Cerebellar nuclear complex (tissue), 1 donor: ENCODE data around the gene DYNC1LI2.
"Not testable (repeated sequence)": the region's sequence is repeated elsewhere in the genome, so short reads cannot be mapped to it uniquely, and the experiment has no call there.

Experiments
- DNase-seq, 2 experiments: peaks; one replicate each; lab custom pipeline; 2025; lab: John Stamatoyannopoulos, UW

Gene DYNC1LI2

DNA sequence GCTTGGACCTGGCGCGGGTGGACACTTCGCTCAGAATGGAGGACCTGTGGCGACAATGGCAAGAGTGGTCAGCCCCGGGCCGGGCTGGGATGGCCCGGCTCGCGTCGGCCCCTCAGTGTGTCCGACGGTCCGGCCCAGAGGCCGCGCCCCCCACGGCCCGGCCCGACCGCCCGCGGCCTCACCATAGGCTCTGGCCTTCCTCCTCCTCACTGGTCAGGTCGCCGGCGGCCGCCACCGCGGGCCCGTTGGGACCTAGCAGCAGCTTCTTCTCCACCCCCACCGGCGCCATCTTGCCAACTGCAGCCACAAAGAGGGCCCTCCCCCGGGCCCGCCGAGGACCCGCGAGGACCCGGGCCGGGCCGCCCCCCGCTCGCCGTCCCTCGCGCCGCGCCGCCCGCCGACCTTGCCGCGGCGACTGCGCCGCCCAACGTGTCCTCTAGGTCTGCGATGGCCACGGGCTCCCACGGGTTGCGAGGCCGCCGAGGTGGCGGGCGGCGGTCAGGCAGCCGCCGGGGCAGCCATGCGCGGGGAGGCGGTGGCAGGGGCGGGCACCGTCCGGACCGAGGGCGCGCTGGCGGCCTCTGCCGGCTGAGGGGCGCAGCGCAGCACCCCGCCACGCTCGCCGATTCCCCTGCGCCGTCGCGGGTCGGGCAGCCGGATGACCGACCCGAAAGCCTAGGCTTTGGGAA lies at the start of gene DYNC1LI2:
Gene DYNC1LI2 (minus strand): TSS at position 307 of the 689 bp plus-strand sequence. CDS start 18 bp downstream, at position 289.
- DNase-seq = peak in 1 of 2 experiments; percentile 41

DNA sequence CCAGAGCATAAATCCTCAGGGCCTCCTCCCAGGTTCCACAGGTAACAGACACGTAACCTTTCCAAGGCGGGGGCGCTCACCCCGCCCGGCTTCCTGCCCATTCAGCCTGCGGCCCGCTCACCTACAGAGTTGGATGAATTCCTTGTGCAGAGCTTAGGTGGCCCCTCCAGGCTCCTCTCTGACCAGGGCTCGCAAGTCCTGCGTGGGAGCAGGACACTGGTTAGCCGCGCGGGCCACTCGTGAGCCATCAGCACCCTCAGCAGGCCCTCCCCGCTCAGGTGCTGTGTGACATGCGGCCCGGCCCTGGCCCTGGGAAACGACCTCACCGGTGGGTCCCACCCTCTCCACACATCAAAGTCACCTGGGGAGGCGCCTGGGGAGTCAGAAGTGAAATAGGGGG lies 49.4 kb upstream of the DYNC1LI2 start:
- no peak for DNase-seq

DNA sequence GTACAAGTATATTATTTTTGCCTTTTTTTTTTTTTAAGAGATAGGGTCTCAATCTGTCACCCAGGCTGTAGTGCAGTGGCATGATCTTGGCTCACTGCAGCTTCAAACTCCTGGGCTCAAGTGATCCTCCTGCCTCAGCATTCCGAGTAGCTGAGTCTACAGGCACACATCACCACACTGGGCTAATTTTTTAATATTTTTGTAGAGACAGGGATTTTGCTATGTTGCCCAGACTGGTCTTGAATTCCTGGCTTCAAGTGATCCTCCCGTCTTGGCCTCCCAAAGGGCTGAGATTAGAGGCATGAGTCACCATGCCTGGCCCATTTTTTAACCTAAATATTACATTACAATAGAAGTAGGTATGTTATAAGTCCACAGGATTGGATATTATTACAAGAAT lies 46.8 kb upstream of the DYNC1LI2 start:
- no peak for DNase-seq

DNA sequence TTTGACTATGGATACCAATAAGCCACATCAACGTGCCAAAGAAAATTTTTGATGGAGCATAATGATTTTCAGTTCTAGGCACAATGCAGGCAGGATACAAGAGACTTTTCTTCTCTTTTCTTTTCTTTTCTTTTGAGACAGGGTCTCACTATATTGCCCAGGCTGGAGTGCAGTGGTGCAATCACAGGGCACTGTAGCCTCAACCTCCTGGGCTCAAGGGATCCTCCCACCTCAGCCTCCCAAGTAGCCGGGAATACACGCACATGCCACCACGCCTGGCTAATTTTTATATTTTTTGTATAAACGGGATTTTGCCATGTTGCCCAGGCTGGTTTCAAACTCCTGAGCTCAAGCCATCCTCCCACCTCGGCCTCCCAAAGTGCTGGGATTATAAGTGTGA lies 42.6 kb upstream of the DYNC1LI2 start:
- not testable (repeated sequence) for DNase-seq

DNA sequence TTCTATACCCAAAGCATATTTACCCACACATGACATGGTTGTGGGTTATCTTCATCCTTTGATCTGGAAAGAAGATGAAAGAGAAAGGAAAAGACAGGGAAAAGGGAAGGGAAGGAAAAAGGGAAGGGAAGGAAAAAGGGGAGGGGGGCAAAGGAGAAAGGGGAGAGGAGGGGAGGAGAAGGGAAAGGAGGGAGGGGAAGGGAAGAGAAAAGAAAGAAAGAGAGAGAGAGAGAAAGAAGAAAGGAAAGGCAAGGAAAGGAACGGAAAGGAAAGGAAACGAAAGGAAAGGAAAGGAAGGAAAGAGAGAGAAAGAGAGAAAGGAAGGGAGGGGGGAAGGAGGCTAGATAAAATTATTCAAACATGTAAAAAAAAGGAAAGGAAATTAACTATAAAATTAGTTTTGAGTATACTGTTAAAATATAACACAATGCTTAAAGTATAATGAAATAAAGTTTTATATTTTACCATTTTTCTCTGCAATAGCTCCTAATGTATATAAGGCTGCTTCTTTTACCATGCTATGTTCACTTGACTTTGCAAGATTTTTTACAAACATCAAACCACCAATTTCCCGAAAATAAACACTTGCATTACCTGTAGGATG lies 38.8 kb upstream of the DYNC1LI2 start:
- no peak for DNase-seq

DNA sequence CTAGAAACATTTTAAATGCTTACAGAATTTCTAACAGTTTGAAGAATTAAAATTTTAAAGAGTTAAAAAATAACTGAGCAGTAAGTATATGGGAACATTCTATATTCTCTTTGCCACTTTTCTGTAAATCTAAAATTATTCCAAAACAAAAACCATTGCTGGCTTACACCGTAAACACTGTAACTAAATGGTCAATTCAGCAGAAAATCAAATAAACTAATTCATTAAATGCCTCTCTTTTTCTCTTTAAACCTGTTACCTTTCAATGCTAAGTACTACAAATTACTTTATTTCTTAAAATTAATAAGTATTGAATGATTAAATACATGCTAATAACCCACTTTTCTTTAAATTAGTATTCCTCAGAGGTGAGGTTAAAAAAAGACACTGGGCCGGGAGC lies 36.0 kb upstream of the DYNC1LI2 start:
- DNase-seq = no peak

DNA sequence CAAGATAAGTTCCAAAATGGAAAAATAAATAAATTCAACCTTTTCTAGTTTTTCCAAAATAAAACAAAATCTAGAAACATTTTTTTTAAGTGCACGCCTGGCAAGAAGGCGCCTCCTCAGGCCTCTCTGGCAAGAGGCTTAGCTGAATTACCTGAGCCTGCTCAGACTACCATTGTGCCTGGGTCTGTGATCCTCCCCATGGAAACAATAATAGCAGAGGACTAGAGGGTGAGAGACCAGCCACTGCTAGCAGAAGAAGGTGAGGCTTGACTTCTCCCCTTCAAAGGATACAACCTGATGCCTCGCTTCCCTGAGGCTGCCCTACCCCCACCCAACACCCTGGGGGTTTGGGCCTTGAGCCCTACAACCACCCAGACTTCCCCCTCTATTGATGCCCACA lies 35.1 kb upstream of the DYNC1LI2 start:
- DNase-seq = no peak

DNA sequence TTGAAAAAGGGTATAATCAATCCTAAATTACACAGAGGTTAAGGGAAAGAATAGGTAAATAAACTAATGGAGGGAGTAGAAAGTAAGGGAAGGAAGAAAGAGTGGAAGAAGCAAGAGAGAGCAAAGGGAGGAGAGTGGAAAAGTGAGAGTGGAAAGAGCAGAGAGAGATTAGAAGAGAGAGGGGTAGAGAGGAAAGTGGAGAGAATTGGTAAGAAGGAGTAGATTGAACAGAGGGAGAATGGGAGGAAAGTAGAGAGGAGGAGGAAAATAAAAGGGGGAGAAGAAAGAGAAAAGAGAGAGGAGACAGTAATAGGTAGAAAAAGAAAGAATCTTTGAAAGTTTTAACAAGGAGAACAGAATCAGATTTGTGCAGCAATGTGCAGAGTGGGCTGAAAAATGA lies 25.0 kb upstream of the DYNC1LI2 start:
- no peak for DNase-seq

DNA sequence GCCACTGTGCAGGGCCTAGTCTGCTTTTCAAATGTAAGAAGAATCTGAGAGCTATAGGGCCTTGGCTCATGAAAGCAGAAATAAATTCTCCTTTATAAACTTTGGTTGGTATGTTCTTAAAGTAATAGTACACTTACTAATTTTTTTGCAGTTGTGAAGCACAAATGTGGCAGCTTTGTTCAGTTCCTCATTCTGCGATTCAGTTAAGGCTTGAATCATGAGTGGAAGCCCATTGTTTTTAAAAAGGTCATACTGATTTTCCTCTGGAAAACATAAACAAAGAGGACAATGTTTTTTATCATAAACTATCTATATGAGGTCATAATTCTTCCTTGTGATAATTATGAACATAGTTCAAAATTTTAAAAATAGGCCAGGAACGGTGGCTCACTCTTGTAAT lies 23.6 kb upstream of the DYNC1LI2 start:
- DNase-seq = no peak

DNA sequence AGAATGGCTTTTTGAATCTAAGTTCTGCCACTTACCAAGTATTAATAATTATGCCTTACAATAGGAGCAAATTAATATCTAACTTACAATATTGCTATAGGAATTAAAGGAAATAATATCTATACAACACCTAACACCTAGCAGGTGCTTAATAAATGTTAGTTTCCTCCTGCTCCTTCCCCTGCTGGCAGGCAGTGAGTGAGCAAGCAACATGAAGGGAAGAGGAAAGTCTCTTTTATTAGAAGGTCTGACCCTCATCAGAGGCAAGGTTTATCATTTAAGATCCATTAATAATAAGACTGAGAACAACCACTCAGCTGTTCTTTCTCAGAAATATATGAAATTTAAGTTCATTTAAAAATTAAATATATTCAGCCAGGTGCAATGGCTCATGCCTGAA lies 6.7 kb upstream of the DYNC1LI2 start:
- DNase-seq = no peak

DNA sequence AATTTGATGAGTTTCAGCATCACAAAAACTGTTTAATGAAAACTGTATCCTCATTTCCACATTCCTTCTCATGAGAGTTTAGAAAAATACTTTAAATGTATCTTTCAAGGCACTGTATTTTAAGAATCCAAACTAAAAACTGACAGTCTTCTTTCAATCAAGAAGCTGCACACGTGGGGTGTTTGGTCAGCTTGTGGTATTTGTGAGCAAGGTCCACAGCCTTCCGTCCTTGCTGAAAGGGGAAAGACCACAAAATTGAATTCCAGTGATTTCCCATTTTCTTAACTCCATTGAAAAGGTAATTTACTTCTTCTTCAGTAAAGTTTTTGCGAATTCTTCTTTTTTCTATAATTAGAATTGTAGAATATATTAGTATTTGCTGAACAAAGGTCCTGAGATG lies 3.4 kb upstream of the DYNC1LI2 start:
- no peak for DNase-seq

DNA sequence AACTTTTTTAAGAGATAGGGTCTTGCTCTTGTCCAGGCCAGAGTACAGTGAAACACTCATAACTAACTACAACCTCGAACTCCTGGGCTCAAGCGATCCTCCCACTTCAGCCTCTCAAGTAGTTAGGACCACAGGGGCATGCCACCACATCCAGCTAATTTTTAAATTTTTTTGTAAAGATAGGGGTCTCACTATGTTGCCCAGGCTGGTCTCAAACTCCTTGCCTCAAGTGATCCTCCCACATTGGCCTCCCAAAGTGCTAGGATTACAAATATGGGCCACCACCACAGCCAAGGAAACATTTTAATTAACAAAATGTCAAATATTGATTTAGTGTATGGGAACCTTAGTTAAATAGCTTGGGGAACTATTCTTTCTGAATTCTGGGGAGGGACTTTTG lies 2.8 kb upstream of the DYNC1LI2 start:
- DNase-seq = no peak

DNA sequence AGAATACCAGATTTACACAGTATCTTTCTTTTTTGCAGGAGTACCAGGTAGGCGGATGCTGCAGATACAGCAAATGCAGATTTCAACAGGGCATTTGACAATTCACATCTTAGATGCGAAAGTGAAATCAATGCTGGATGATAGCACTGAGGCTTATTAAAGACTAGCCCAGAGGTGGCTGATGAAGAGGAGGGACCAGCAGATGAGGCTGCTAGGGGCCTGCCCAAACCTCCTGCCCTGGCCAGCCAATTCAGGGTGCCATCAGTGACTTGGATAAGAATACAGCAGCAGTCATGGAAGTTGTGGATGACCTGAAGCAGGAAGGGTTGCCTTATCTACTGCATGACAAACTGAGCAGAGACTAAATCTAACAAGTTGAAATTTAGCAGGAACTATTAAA lies 1.5 kb upstream of the DYNC1LI2 start:
- DNase-seq = no peak

DNA sequence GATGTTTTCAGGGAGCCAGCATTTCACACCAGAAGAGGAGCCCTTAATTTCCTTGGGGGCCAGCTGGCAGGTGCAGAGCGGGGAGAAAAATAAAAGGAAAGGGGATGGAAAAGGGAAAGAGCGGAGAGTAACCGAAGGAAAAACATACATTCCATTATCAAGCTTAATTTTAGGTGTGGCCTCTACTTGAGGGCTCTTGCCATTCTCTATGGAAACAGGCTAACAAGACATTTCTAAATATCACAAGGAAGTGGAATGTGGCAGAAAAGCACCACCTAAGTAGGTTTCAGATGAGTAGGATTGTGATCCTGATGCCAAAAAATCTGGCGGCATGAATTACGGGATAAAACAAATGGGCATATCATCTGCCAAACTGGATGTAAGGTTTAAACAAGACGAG lies 970 bp upstream of the DYNC1LI2 start:
- DNase-seq = no peak

DNA sequence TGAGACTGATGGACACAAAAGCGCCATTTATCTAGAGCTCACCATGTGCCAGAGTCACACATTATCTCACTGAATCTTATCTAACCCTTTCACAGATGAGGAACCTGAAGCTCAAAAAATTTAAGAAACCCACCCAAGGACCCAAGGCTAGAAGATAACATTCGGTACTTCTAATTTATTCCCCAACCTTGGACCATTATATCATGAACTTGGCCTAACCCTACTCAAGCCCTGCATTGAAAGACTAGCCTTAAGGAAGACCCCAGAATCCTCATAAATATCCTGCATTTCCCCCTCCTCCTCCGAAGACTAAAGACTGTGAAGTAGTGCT lies 548 bp upstream of the DYNC1LI2 start:
- DNase-seq = no peak

DNA sequence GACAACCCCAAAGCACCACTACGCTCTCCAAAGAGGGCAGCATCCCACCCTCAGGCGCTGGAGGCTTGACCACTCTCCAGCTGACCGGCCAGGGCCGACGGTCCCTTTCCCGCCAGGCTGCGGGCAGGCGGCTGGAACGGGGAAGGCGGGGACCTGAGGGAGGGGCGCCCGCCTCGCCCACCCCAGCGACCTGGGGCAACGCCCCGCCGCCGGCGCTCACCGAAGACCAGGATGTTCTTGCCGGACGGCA lies 431 bp downstream of the DYNC1LI2 start:
- no peak for DNase-seq

DNA sequence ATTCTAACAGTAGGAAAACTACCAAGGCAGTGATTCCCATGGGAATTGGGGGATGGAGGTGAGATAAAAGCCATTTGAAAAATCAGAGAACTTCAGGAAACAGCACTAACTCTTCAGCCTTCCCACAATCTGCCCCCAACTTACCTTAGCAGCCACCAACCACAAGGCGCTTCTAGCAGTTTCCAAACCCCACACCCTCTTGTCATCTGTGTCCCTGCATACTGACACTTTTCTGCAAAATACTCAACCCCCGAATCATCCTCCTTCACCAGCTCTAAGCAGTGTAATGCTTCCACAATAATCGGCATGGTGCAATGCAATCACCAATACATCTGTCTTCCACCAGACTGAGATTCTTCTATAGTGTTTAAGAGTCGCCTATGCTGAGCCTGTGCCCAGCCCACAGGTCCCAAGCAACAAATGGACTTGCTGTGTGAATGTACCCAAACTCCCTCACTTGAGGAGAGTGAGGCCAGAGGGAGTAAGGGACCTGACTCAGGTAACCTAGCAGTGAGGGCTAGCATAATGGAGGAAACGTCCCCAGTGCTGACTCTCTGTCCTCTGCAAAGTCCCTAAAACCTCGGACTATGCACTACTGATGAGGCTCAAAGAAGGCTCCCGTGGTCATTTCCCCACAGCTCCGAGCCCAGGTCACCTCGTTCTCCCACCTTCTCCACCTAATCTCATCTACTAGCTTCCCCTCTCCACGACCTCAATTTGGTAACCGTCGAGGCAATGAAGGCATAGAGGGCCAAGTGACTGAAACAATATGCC lies 943 bp downstream of the DYNC1LI2 start:
- no peak for DNase-seq

DNA sequence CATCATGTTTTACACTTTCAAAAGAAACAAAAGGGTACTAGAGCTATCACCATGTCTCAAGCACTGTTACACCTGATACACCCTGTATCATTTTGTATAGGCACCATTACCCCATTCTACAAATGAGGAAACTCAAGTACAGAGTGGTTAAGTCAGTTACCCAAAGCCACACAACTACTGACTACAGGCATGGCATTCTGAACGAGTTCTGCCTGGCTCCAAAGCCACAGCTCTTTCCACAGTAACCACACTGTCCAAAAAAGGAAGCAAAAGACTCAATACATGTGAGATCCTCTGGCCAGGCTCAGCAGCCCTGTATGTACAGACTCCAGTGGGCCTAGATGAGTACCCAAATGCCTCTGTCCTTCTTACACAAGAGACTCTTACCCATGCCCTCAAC lies 4.7 kb downstream of the DYNC1LI2 start:
- no peak for DNase-seq

DNA sequence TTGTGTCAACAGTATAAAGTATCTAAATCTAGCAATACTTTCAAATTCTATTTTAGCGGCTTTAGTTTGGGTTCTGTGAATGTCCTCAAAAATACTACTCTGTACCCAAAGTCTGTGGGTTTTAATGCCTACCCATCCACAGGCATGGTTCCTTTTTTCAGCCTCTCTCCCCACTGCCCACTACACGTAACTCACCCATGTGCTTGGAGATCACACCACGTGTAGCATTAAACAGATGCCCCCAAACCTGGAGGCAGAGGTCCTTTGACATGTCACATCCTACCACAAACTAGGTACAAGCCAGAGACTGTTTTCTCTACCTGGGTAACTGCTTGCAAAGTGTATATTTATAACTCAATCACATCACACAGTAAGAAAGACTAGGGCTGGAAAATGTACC lies 5.4 kb downstream of the DYNC1LI2 start:
- no peak for DNase-seq

DNA sequence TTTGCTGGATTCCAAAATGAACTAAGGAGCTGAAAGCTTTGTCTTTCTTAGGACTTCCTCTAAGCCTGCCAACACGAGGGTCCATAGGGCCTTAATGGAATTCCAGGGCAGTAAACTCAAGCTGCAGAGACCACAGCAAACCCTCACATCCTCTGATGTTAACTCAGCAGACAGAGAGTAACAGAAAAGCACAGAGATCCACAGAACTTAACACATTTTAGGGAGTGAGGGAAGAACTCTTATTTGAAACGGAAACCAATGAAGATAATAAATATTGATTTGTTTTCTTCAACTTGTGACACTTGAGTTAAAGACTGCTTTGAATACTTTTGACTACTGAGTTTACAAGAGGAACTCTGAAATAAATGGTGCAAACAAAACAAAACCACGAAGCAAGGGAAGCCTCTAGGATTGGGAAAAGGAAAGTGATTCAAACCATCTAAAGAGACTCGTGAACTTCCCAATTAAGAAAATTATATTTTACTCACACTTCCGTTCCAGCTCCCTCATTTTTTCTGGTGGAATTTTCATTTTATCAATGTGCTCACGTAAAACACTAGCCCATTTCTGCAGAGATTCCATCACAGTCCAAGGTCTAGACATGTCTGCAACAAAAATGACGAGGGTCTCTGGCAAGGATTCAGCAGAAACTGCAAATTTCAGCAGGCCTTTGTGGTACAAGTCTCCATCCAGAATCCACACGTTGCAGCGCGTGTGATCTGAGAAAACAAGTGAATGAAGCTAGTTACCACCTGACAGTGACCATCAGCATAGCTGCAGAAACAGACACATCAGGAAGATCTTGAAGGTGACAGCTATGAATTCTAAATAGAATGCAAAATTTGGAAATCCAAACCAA lies 9.2 kb downstream of the DYNC1LI2 start:
- DNase-seq = no peak

DNA sequence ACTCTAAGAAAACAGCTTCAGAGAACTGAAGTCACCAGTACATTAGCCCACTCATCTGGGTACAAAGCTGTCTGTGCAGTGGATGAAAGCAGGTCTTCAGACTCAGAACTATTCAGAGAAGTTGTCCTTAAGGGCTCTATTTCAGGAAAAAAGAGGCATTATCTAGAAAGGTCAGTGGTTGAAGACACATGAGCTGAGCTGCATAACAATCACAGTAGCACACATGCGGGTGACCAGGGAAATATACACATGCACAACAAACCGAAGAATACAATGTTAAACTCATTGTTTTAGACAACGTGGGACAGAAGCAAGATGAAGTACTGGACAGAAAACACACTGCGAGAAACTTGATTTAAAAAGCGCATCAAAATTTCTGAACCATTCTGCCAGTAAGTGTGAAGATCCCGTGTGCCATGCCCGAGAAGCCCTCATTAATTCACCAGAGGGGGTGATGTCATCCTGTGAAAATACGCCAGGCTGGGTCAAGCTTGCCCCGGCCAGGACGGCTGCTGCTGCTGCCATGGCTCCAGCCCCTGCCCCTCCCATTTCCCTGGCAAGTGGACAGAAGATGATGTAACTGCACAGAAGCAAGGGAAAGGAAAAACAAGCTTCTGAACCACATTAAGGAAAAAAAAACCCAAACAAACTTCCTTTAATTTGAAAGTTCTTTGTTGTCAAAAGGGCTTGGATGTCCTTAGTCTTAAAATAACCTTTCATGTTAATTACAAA lies 10.1 kb downstream of the DYNC1LI2 start:
- peak; percentile 86 to 88 for DNase-seq

DNA sequence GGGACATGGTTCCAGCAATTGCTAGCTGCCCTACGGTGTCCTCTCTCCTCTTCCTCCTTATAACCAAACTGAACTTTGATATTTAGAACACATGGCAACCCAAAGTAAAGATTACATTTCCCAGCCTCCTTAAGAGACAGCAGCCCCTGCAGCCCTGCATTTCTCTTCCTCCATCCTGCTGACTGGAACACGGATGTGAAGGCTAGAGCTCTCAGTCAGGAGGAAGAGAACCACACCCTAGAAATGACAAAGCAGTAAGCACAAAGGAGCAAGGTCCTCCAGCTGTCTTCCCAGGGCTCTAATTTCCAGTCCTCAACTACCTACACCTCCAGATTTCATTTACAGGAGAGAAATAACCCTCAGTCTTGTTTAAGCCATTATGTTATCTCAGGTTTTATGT lies 10.9 kb downstream of the DYNC1LI2 start:
- no peak for DNase-seq
